ENCODE results near the gene HIBADH. TPM values are rescaled to one million over a fixed set of nuclear protein-coding genes. Genes with fewer than 3 reads are reported as not detected.

HIBADH gene
- total and polyA plus RNA-seq, 12 donors = 24.7 to 94.0 (median 77.7) TPM

- DNase-seq = no peak
- H3K9me3 ChIP-seq = no peaks in the 10 kb centered on the region
- no peaks in the 10 kb centered on the region for H3K27me3 ChIP-seq
- no peaks in the 10 kb centered on the region for H3K36me3 ChIP-seq
- no peak for ATAC-seq
- 86 to 90% methylated on average over 1 of the region's 1 CpG for WGBS, 2 donors
- H3K27ac ChIP-seq = no peak overlapping the region
- no peak overlapping the region for H3K4me3 ChIP-seq
- H3K4me1 ChIP-seq = no peaks in the 10 kb centered on the region
- TF ChIP-seq CTCF (IDR thresholded peaks at IDR 0.05) = no peak
- intact Hi-C loops (cut with DNase I) = no loop called here
Measured at GRCh38 chr7:27608776-27609495, 53.7 kb downstream of the HIBADH start.

GRCh38 chr7:27607210-27607606 is 55.5 kb downstream of the HIBADH start:
- TF ChIP-seq CTCF (IDR thresholded peaks at IDR 0.05) = no peak
- Histone ChIP-seq H3K27ac (no peak overlapping the region), H3K27me3 (no peaks in the 10 kb centered on the region), H3K4me3 (no peak overlapping the region), H3K4me1 (no peaks in the 10 kb centered on the region), H3K9me3 (no peaks in the 10 kb centered on the region), H3K36me3 (no peaks in the 10 kb centered on the region)
- DNase-seq (no peak), ATAC-seq (no peak)
- intact Hi-C loops (cut with DNase I) = no loop called here
- WGBS, 2 donors = 95 to 97% methylated on average over 11 of the region's 11 CpGs

- Histone ChIP-seq H3K4me1 (no peaks in the 10 kb centered on the region), H3K36me3 (no peaks in the 10 kb centered on the region), H3K4me3 (no peak overlapping the region), H3K27ac (no peak overlapping the region), H3K27me3 (no peaks in the 10 kb centered on the region), H3K9me3 (no peaks in the 10 kb centered on the region)
- TF ChIP-seq CTCF (IDR thresholded peaks at IDR 0.05) = no peak
- ATAC-seq (no peak), DNase-seq (no peak)
- WGBS, 2 donors = 96 to 97% methylated on average over 4 of the region's 4 CpGs
- intact Hi-C loops (cut with DNase I) = no loop called here
Measured at GRCh38 chr7:27606270-27607209, 56.1 kb downstream of the HIBADH start.

- WGBS, 2 donors = 43 to 67% methylated on average over 2 of the region's 2 CpGs
- no peaks in the 10 kb centered on the region for H3K9me3 ChIP-seq
- peak in 5 of 9 donors; percentile 19 to 46 (median 30) for TF ChIP-seq CTCF (IDR thresholded peaks at IDR 0.05)
Measured at GRCh38 chr7:27605689-27606269, 56.9 kb downstream of the HIBADH start.

More at GRCh38 chr7:27605689-27606269, 56.9 kb downstream of the HIBADH start:
- Histone ChIP-seq H3K36me3 (no peaks in the 10 kb centered on the region), H3K27ac (no peak overlapping the region), H3K4me3 (no peak overlapping the region), H3K4me1 (no peaks in the 10 kb centered on the region), H3K27me3 (no peaks in the 10 kb centered on the region)
- intact Hi-C loops (cut with DNase I) = no loop called here
- ATAC-seq (no peak), DNase-seq (no peak)

Data from heart right ventricle (tissue), 16 donors.